ENCODE measurements around the gene KCNJ1. TPM values are rescaled to one million over a fixed set of nuclear protein-coding genes. Genes with fewer than 3 reads are reported as not detected.
A peak's percentile ranks its signal among the peaks of the same experiment; 100 is the strongest.

KCNJ1 gene
- not detected for total RNA-seq

GRCh38 chr11:128867277-128867676, at the start of gene KCNJ1:
Gene KCNJ1, minus strand, starts transcription at chr11:128867296. Its CDS starts 27,053 bp downstream, at chr11:128840243.
- Histone ChIP-seq H3K9me3 (no peaks in the 10 kb centered on the region), H3K27me3 (no peaks in the 10 kb centered on the region)

GRCh38 chr11:128916681-128917080, 49.6 kb upstream of the KCNJ1 start:
- Histone ChIP-seq H3K4me3 (no peak overlapping the region), H3K9me3 (no peaks in the 10 kb centered on the region), H3K36me3 (no peaks in the 10 kb centered on the region), H3K4me1 (peaks cover 0 to 6% of the 10 kb centered on the region in 2 donors), H3K27ac (peak overlapping the region in 1 of 2 donors; percentile 29), H3K27me3 (no peaks in the 10 kb centered on the region)
- TF ChIP-seq CTCF (IDR thresholded peaks at IDR 0.05) = no peak
- DNase-seq (ENCODE audit: low spot score) = no peak

More at GRCh38 chr11:128867277-128867676, at the start of gene KCNJ1:
- no peak for DNase-seq (ENCODE audit: low spot score)
- Histone ChIP-seq H3K4me1 (no peaks in the 10 kb centered on the region), H3K36me3 (no peaks in the 10 kb centered on the region), H3K27ac (no peak within 1 kb of the TSS), H3K4me3 (no peak within 1 kb of the TSS)
- no peak for TF ChIP-seq CTCF (IDR thresholded peaks at IDR 0.05)

- Histone ChIP-seq H3K9me3 (no peaks in the 10 kb centered on the region), H3K27me3 (no peaks in the 10 kb centered on the region), H3K27ac (no peak overlapping the region), H3K4me1 (peaks cover 0 to 6% of the 10 kb centered on the region in 2 donors), H3K4me3 (no peak overlapping the region), H3K36me3 (no peaks in the 10 kb centered on the region)
- DNase-seq (ENCODE audit: low spot score) = no peak
- no peak for TF ChIP-seq CTCF (IDR thresholded peaks at IDR 0.05)
Measured at GRCh38 chr11:128916037-128916572, 49.0 kb upstream of the KCNJ1 start.

- H3K4me3 ChIP-seq = no peak overlapping the region
- H3K4me1 ChIP-seq = peaks cover 0 to 6% of the 10 kb centered on the region in 2 donors
- TF ChIP-seq CTCF (IDR thresholded peaks at IDR 0.05) = no peak
- no peaks in the 10 kb centered on the region for H3K27me3 ChIP-seq
- H3K27ac ChIP-seq = peak overlapping the region in 1 of 2 donors; percentile 58
- no peaks in the 10 kb centered on the region for H3K9me3 ChIP-seq
- no peak for DNase-seq (ENCODE audit: low spot score)
- H3K36me3 ChIP-seq = no peaks in the 10 kb centered on the region
Measured at GRCh38 chr11:128915149-128915521, 48.0 kb upstream of the KCNJ1 start.

GRCh38 chr11:128914216-128915148, 47.4 kb upstream of the KCNJ1 start:
- no peaks in the 10 kb centered on the region for H3K9me3 ChIP-seq
- H3K4me1 ChIP-seq = peaks cover 0 to 8% of the 10 kb centered on the region in 2 donors
- H3K36me3 ChIP-seq = no peaks in the 10 kb centered on the region
- no peak overlapping the region for H3K4me3 ChIP-seq
- no peak for TF ChIP-seq CTCF (IDR thresholded peaks at IDR 0.05)
- H3K27me3 ChIP-seq = no peaks in the 10 kb centered on the region
- H3K27ac ChIP-seq = peak overlapping the region in 1 of 2 donors; percentile 58
- no peak for DNase-seq (ENCODE audit: low spot score)
